Measurements from ENCODE around the gene MYH2. TPM values are rescaled to one million over a fixed set of nuclear protein-coding genes. Genes with fewer than 3 reads are reported as not detected.

MYH2 gene
- total RNA-seq, 2 experiments from 2014 or later, result not detected

DNA sequence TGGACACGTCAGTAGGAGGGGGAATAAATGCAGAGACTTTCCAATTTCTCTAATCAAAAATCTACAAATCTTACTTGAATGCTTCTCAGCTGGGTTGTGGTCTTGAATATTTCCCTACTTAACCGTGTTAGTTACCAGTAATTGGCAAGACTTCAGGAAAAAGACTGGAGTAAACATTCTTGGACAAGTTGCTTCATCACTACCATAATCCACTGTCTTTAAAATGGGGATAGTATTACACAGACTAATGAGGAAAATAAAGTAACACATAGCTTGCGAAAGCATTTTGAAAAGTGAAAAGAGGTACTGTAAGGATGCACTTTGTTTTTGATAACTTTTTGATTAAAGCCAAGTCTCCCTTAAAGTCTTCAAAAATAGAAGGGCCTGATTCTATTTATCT lies 49.5 kb downstream of the MYH2 start:
- ChIA-PET POLR2A (no interaction called here), CTCF (no interaction called here)
- H3K4me3 Mint-ChIP-seq, result no peak overlapping the region
- peaks cover 2% of the 10 kb centered on the region for H3K27me3 Mint-ChIP-seq
- intact Hi-C loops (cut with micrococcal nuclease), result no loop called here
- no peak for DNase-seq
- H3K36me3 Mint-ChIP-seq, result no peaks in the 10 kb centered on the region
- H3K9me3 Mint-ChIP-seq, result no peaks in the 10 kb centered on the region
- H3K27ac Mint-ChIP-seq, result no peak overlapping the region
- H3K4me1 Mint-ChIP-seq (ENCODE audit: low read depth), result no peaks in the 10 kb centered on the region

DNA sequence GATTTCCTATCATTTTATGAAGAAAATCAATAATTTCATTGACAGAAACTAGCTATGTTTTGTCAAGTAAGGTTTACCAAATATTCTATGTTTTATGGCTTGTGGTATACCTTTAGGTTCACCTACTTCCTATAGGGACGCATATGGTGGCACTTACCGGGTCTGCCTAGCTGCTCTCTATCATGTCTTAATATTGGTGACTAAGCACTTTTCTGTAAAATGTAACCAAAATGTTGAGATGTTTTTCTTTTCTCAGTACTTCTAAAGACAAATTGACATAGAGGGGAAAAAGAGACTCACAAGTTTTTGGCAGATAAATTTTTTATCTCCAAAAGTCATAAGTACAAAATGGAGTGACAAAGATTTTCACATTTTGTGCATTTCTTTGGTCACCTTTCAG lies 57.5 kb downstream of the MYH2 start:
- no peak overlapping the region for H3K27ac Mint-ChIP-seq
- ChIA-PET POLR2A (no interaction called here), CTCF (no interaction called here)
- no peaks in the 10 kb centered on the region for H3K4me1 Mint-ChIP-seq (ENCODE audit: low read depth)
- H3K27me3 Mint-ChIP-seq, result peaks cover 2% of the 10 kb centered on the region
- peaks cover 1% of the 10 kb centered on the region for H3K36me3 Mint-ChIP-seq
- no peak overlapping the region for H3K4me3 Mint-ChIP-seq
- H3K9me3 Mint-ChIP-seq, result peaks cover 27% of the 10 kb centered on the region
- no peak for DNase-seq
- intact Hi-C loops (cut with micrococcal nuclease), result no loop called here

DNA sequence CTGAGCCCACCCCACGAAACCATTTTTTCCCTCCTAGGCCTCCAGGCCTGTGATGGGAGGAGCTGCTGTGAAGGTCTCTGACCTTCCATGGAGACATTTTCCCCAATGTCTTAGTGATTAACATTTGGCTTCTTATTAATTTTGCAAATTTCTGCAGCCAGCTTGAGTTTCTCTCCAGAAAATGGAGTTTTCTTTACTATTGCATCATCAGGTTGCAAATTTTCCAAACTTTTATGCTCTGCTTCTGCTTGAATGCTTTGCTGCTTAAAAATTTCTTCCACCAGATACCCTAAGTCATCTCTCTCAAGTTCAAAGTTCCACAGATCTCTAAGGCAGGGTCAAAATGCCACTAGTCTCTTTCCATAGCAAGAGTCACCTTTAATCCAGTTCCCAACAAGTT lies 67.2 kb downstream of the MYH2 start:
- intact Hi-C loops (cut with micrococcal nuclease), result no loop called here
- H3K27ac Mint-ChIP-seq, result no peak overlapping the region
- ChIA-PET POLR2A (no interaction called here), CTCF (no interaction called here)
- no peaks in the 10 kb centered on the region for H3K27me3 Mint-ChIP-seq
- DNase-seq, result no peak
- peaks cover 38% of the 10 kb centered on the region for H3K9me3 Mint-ChIP-seq
- no peaks in the 10 kb centered on the region for H3K4me1 Mint-ChIP-seq (ENCODE audit: low read depth)
- H3K36me3 Mint-ChIP-seq, result peaks cover 7% of the 10 kb centered on the region
- H3K4me3 Mint-ChIP-seq, result no peak overlapping the region

DNA sequence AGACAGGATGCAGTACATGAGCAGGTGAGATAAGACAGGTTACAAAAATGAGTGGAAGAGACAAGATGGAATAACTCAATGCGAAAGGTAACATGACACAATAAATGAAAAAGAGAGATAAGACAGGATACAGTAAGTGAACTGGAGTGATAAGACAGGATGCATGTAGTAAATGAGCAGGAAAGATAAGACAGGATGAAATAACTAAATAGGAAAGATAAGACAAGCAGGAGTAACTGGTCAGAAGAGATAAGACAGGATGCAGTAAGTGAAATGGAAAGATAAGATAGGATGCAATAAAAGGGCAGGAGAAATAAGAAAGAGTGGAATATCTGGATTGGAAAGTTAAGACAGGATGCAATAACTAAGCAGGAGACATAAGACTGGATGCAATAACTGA lies 71.8 kb downstream of the MYH2 start:
- Mint-ChIP-seq H3K9me3 (peaks cover 7% of the 10 kb centered on the region), H3K4me3 (no peak overlapping the region), H3K4me1 (ENCODE audit: low read depth) (no peaks in the 10 kb centered on the region), H3K36me3 (no peaks in the 10 kb centered on the region), H3K27me3 (no peaks in the 10 kb centered on the region), H3K27ac (no peak overlapping the region)
- ChIA-PET POLR2A (no interaction called here), CTCF (no interaction called here)
- intact Hi-C loops (cut with micrococcal nuclease), result no loop called here
- no peak for DNase-seq

DNA sequence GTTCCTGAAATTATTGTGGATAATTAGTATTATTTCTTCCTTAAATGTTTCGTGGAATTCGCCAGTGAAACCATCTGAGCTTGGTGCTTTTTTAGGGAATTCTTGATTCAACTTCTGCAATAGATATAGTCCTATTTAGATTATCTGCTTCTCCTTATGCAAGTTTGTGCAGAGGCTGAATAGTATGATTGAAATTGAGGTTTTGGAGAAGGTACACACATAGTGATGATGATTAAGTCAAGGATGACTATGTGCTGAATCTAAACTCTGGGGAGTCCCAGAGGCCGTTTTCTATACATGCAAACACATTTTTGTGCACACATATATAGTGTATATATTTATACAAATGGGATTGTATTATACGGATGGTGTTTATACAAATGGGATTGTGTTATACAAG lies 74.9 kb downstream of the MYH2 start:
- no peak for DNase-seq
- ChIA-PET POLR2A (no interaction called here), CTCF (no interaction called here)
- H3K9me3 Mint-ChIP-seq, result no peaks in the 10 kb centered on the region
- no peak overlapping the region for H3K27ac Mint-ChIP-seq
- no peaks in the 10 kb centered on the region for H3K27me3 Mint-ChIP-seq
- H3K4me3 Mint-ChIP-seq, result no peak overlapping the region
- H3K4me1 Mint-ChIP-seq (ENCODE audit: low read depth), result no peaks in the 10 kb centered on the region
- intact Hi-C loops (cut with micrococcal nuclease), result no loop called here
- no peaks in the 10 kb centered on the region for H3K36me3 Mint-ChIP-seq

DNA sequence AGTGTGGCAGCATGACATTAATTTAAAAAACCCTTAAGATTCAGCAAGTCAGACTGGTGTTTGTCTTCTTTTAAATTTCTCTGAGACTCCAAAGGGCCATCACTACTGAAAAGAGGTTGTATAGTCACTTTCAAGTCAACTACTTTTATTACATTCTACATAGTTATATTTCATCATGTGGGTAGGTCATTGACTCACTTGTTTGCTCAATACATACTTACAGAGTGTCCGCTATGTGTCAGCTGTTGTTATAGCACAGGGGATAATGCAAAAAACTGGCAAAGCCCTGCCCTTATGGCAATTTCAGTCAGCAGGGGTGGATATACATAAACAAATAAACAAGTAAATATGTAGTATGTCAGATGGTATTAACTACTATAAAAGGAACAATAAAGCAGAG lies 77.6 kb downstream of the MYH2 start:
- POLR2A ChIA-PET, result no interaction called here
- no peaks in the 10 kb centered on the region for H3K27me3 Mint-ChIP-seq
- no peaks in the 10 kb centered on the region for H3K36me3 Mint-ChIP-seq
- CTCF ChIA-PET, result no interaction called here
- no peak overlapping the region for H3K4me3 Mint-ChIP-seq
- no peak overlapping the region for H3K27ac Mint-ChIP-seq
- DNase-seq, result no peak
- H3K9me3 Mint-ChIP-seq, result no peaks in the 10 kb centered on the region
- H3K4me1 Mint-ChIP-seq (ENCODE audit: low read depth), result no peaks in the 10 kb centered on the region
- intact Hi-C loops (cut with micrococcal nuclease), result no loop called here

Other genes starting within 250 kb of the MYH2 start
- not detected for gene MYH13, start 176.7 kb downstream of the MYH2 start, total RNA-seq
- not detected for gene MYH8, start 127.7 kb downstream of the MYH2 start, total RNA-seq
- not detected for gene MYH4, start 80.1 kb downstream of the MYH2 start, total RNA-seq
- gene MYH1, start 31.1 kb downstream of the MYH2 start, total RNA-seq, result not detected
- 1 to 10 TPM; 1.6 to 2.4 TPM for gene MYH3, start 107.7 kb upstream of the MYH2 start, total RNA-seq
- 10 to 100 TPM; 34.6 to 36.4 TPM for gene SCO1, start 147.9 kb upstream of the MYH2 start, total RNA-seq
- 10 to 100 TPM; 12.4 to 13.5 TPM for gene ADPRM, start 147.9 kb upstream of the MYH2 start, total RNA-seq
- gene TMEM220, start 180.4 kb upstream of the MYH2 start, total RNA-seq, result under 1 TPM; 0.24 to 0.94 TPM